Mucosa of descending colon (tissue), 3 donors: ENCODE measurements around the gene CTXN2. TPM values are rescaled to one million over a fixed set of nuclear protein-coding genes. Genes with fewer than 3 reads are reported as not detected.

Experiments used
- ATAC-seq: fragments of 200-7000 bp; cut with Tn5 transposase; one replicate; pipeline ENCODE4 v1.9.1; 2020; ENCODE audit warnings: mild to moderate bottlenecking, moderate library complexity
- DNase-seq, 3 donors: peaks; one replicate each; pipeline ENCODE4 v3.0.0-alpha.2; 2020
- H3K36me3 ChIP-seq: fragments of 200-600 bp; one replicate; pipeline ENCODE4 v1.8.0; 2021; ENCODE audit warnings: low read depth, mild to moderate bottlenecking
- H3K4me1 ChIP-seq: fragments of 200-600 bp; one replicate; pipeline ENCODE4 v1.8.0; 2021; ENCODE audit warnings: low read depth, mild to moderate bottlenecking
- H3K4me3 ChIP-seq: fragments of 200-600 bp; one replicate; pipeline ENCODE4 v1.8.0; 2021; ENCODE audit warnings: mild to moderate bottlenecking
- H3K9me3 ChIP-seq: fragments of 200-600 bp; one replicate; pipeline ENCODE4 v1.8.0; 2021; ENCODE audit warnings: mild to moderate bottlenecking
- intact Hi-C, 2 donors: fragments of 100-400 bp; cut with DNase I in 1 of 2; cut with micrococcal nuclease in 1 of 2; formaldehyde crosslinking; loops; one replicate each; pipeline versions ENCODE4 v1.11.0 to v1.11.1; 2022; cut with DNase I, micrococcal nuclease
- total RNA-seq, 3 donors: library from RNA; stranded (reverse); fragmentation: NEBNext Ultra II Directional in 2 of 3; extraction: Animal tissue kit (Norgen Biotek cat#: 25700) in 2 of 3; gene quantifications; one replicate each; pipeline versions ENCODE4 v1.2.1 to v1.2.4, GENCODE V29; 2021 to 2023
- TF ChIP-seq, protein P1 (sequence below): fragments of 200-600 bp; IDR thresholded peaks from one replicate; pipeline ENCODE4 v1.8.0; 2022; ENCODE audit warnings: antibody characterized with exemption, mild to moderate bottlenecking
- donor health status: DM: no; HTN: no; CAD: no; lungs with moderate emphysema.
- donor health status: DM: no; HTN: no; CAD: no.
- donor health status: DM: no; HTN: yes; CAD: no.

The CTXN2 gene
- total RNA-seq, 3 donors from 2014 or later: 0.16 TPM; not detected in 2

DNA sequence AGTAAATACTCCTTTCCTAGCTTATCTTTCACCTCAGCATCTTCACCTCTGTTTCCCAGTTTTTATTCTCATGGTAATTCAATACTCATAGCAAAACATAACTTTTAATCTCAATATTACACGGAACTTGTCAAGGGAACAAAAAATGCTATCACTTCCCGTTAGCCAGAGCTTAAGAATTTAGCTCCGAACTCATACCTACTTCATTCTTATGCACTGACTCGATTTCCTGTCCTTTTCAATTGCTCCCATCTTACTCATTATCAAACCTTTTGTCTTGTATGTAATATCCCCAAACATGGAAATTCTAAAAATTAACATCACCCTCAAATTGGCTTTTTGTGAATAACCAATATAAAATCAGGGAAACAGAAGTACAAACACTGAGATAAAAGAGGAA, 41.6 kb upstream of the CTXN2 start:
- Histone ChIP-seq H3K4me1 (no peaks in the 10 kb centered on the region), H3K36me3 (no peaks in the 10 kb centered on the region), H3K9me3 (no peaks in the 10 kb centered on the region), H3K4me3 (no peak overlapping the region)
- TF ChIP-seq, protein P1, sequence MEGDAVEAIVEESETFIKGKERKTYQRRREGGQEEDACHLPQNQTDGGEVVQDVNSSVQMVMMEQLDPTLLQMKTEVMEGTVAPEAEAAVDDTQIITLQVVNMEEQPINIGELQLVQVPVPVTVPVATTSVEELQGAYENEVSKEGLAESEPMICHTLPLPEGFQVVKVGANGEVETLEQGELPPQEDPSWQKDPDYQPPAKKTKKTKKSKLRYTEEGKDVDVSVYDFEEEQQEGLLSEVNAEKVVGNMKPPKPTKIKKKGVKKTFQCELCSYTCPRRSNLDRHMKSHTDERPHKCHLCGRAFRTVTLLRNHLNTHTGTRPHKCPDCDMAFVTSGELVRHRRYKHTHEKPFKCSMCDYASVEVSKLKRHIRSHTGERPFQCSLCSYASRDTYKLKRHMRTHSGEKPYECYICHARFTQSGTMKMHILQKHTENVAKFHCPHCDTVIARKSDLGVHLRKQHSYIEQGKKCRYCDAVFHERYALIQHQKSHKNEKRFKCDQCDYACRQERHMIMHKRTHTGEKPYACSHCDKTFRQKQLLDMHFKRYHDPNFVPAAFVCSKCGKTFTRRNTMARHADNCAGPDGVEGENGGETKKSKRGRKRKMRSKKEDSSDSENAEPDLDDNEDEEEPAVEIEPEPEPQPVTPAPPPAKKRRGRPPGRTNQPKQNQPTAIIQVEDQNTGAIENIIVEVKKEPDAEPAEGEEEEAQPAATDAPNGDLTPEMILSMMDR: no peak
- DNase-seq (no peak), ATAC-seq (no peak)
- intact Hi-C loops: no loop called here

DNA sequence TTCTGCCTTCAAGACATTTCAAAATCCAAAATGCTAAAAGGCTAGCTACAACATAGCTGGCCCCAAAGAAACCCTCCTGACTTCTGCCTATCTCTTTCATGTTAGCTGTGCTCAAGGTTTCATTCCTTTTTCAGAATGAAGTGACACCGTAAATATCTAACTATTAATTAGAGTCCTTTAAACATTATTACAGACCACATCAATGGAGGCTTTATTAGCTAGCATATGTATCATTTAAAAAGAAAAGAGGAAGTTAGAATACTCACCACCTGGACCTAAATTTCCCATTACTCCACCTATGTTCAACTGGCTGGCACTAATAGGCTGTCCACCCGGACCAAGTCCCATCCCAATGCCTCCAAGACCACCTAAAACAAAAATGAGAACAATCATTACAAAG, 37.9 kb upstream of the CTXN2 start:
- Histone ChIP-seq H3K4me1 (no peaks in the 10 kb centered on the region), H3K9me3 (no peaks in the 10 kb centered on the region), H3K36me3 (no peaks in the 10 kb centered on the region), H3K4me3 (no peak overlapping the region)
- ATAC-seq (no peak), DNase-seq (no peak)
- TF ChIP-seq, protein P1: no peak
- intact Hi-C loops: no loop called here

DNA sequence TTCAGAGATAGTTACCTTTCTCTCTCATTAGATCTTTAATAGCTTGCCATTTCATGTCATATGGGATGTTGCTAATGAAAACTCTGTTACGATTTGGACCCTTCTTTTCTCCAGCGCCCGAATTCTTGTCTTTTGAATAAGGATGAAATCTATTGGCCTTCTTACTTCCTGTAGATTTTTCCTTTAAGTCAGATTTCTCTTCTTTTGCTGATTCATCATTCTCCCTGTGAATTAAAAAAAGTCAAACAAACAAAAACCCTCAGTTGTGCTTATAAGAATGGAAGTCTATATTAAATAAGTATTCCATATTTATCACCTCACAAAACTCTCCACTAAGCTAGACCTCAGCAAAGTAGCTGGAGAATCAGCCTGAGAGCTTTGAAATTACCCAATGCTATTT, 22.8 kb upstream of the CTXN2 start:
- TF ChIP-seq, protein P1: no peak
- DNase-seq (no peak), ATAC-seq (no peak)
- H3K4me3 ChIP-seq: no peak overlapping the region
- no peaks in the 10 kb centered on the region for H3K36me3 ChIP-seq
- no peaks in the 10 kb centered on the region for H3K4me1 ChIP-seq
- intact Hi-C loops: no loop called here
- H3K9me3 ChIP-seq: no peaks in the 10 kb centered on the region

DNA sequence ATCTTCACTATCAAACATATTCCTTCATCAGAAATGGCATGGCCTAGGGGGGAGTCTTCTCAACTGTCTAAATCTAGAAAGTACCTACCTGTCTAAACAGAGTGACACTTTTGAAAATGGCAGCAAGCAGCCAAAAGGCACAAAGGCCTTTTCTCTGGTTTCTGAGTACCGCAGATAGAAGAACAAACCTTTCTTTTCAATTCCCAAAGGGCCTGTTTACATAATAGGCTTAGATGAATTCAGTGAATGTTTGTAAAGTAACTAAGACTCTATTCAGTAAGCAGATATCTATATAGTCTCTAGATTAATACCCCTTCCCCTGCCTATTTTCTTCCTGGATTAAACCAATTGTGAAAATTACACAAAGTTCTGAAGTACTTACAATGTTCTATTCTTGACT, 20.5 kb upstream of the CTXN2 start:
- intact Hi-C loops: no loop called here
- no peaks in the 10 kb centered on the region for H3K36me3 ChIP-seq
- H3K4me1 ChIP-seq: no peaks in the 10 kb centered on the region
- TF ChIP-seq, protein P1: no peak
- DNase-seq: no peak
- ATAC-seq: no peak
- no peaks in the 10 kb centered on the region for H3K9me3 ChIP-seq
- no peak overlapping the region for H3K4me3 ChIP-seq

DNA sequence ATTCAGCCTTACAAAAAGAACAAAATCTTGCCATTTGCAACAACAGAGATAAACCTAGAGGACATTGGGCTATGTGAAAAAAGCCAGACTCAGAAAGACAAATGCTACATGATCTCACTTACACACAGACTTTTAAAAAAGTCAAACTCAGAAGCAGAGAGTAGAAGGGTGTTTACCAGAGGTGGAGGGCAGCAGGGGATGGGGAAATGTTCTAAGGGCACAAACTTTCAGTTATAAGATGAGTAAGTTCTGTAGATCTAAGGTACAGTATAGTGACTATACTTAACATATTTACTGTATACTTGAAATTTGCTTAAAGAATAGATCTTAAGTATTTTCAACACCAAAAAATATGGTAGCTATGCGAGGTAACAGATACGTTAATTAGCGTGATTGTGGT, 16.3 kb upstream of the CTXN2 start:
- DNase-seq (no peak), ATAC-seq (no peak)
- TF ChIP-seq, protein P1: no peak
- Histone ChIP-seq H3K4me1 (no peaks in the 10 kb centered on the region), H3K9me3 (no peaks in the 10 kb centered on the region), H3K4me3 (no peak overlapping the region), H3K36me3 (no peaks in the 10 kb centered on the region)
- intact Hi-C loops: no loop called here

DNA sequence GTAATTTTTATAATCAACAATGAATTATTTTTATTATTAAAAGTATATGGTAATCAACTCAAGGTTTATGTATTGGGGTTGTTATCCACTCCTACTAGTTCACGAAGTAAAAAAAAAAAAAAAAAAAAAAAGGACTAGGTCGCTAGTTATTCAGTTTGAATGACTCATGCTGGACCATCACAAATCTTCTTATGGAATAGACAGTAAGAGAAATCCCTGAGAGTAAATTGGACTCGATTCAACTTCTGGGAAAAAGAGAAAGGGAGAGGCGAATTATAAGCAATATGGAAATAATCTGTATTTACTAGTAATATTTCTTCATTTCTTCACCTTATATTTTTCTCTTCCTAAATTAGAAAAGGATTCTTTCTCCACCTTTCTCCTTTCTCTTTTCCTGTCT, 15.4 kb upstream of the CTXN2 start:
- Histone ChIP-seq H3K4me3 (no peak overlapping the region), H3K9me3 (no peaks in the 10 kb centered on the region), H3K36me3 (no peaks in the 10 kb centered on the region), H3K4me1 (no peaks in the 10 kb centered on the region)
- ATAC-seq: no peak
- no peak for DNase-seq
- intact Hi-C loops: no loop called here
- TF ChIP-seq, protein P1: no peak
